IMR-90 (cell line): ENCODE measurements around the gene WWC1. TPM values are rescaled to one million over a fixed set of nuclear protein-coding genes. Genes with fewer than 3 reads are reported as not detected.

Source experiments
- ATAC-seq: fragments of 200-7000 bp; cut with Tn5 transposase; 2 replicates; pipeline ENCODE4 v1.9.1; 2020; ENCODE audit warnings: low read depth, mild to moderate bottlenecking, moderate library complexity
- BruUV-seq: library from RNA; stranded (reverse); fragments of 400-500 nt; replicated peaks from 2 replicates; lab custom pipeline; 2021; lab: Mats Ljungman, UMichigan
- CTCF ChIA-PET: fragments of 300-600 bp; formaldehyde crosslinking; extraction: SDS; loops from one replicate; lab custom pipeline; 2021; ENCODE audit warnings: antibody characterized with exemption; lab: Yijun Ruan, JAX
- POLR2A ChIA-PET: fragments of 300-600 bp; sonication (Branson Sonifier 250); formaldehyde crosslinking; loops from one replicate; lab custom pipeline; 2022; ENCODE audit warnings: antibody characterized with exemption; ENCODE audit not compliant: unreplicated experiment; lab: Charles Lee
- DNase-seq: peaks from one replicate; pipeline ENCODE4 v3.0.0; 2013
- H2AFZ ChIP-seq: replicated peaks from 2 replicates; pipeline ENCODE3; 2013; ENCODE audit warnings: low read length, mild to moderate bottlenecking; ENCODE audit not compliant: poor library complexity
- H2AK5ac ChIP-seq: 2 replicates; pipeline ENCODE4 v1.6.1; 2013; ENCODE audit warnings: low read depth, low read length, inconsistent platforms
- H2AK9ac ChIP-seq: replicated peaks from 2 replicates; pipeline ENCODE3; 2013; ENCODE audit warnings: mild to moderate bottlenecking, low read depth, low read length, moderate library complexity; ENCODE audit not compliant: poor library complexity
- H2BK120ac ChIP-seq: 2 replicates; pipeline ENCODE4 v1.6.1; 2013; ENCODE audit warnings: low read depth, low read length, inconsistent platforms
- H2BK15ac ChIP-seq: 3 replicates; pipeline ENCODE4 v1.6.1; 2013; ENCODE audit warnings: low read depth, low read length, inconsistent platforms
- H2BK20ac ChIP-seq: 2 replicates; pipeline ENCODE4 v1.6.1; 2013; ENCODE audit warnings: low read depth, mild to moderate bottlenecking, inconsistent platforms, low read length, moderate library complexity
- H2BK5ac ChIP-seq: 2 replicates; pipeline ENCODE4 v1.6.1; 2013; ENCODE audit warnings: mild to moderate bottlenecking, low read depth, low read length, inconsistent platforms; ENCODE audit not compliant: poor library complexity, severe bottlenecking
- H3K14ac ChIP-seq: replicated peaks from 2 replicates; pipeline ENCODE4 v1.6.1; 2013; ENCODE audit warnings: low read depth, low read length, inconsistent platforms
- H3K18ac ChIP-seq: 2 replicates; pipeline ENCODE4 v1.6.1; 2013; ENCODE audit warnings: low read depth, low read length, control low read depth
- H3K23ac ChIP-seq: 2 replicates; pipeline ENCODE4 v1.6.1; 2013; ENCODE audit warnings: low read depth, low read length, inconsistent platforms
- H3K27ac ChIP-seq: 2 replicates; pipeline ENCODE4 v1.5.1; 2013; ENCODE audit warnings: mild to moderate bottlenecking, control low read depth, low read length; ENCODE audit not compliant: insufficient read depth
- H3K27me3 ChIP-seq: 2 replicates; pipeline ENCODE4 v1.6.1; 2013; ENCODE audit warnings: low read length; ENCODE audit not compliant: control insufficient read depth, insufficient read depth
- H3K36me3 ChIP-seq: 2 replicates; pipeline ENCODE4 v1.6.1; 2013; ENCODE audit warnings: low read length, mixed read lengths; ENCODE audit not compliant: control insufficient read depth, insufficient read depth
- H3K4ac ChIP-seq: 2 replicates; pipeline ENCODE4 v1.6.1; 2013; ENCODE audit warnings: low read depth, low read length, inconsistent platforms
- H3K4me1 ChIP-seq: 2 replicates; pipeline ENCODE4 v1.6.1; 2013; ENCODE audit warnings: low read length, mixed read lengths; ENCODE audit not compliant: control insufficient read depth, insufficient read depth
- H3K4me2 ChIP-seq: 2 replicates; pipeline ENCODE4 v1.6.1; 2013; ENCODE audit warnings: low read depth, mild to moderate bottlenecking, control low read depth, low read length, moderate library complexity
- H3K4me3 ChIP-seq: 2 replicates; pipeline ENCODE4 v1.5.1; 2013; ENCODE audit warnings: low read depth, mild to moderate bottlenecking, control low read depth, low read length, moderate library complexity; ENCODE audit not compliant: insufficient read depth
- H3K56ac ChIP-seq: 2 replicates; pipeline ENCODE4 v1.6.1; 2013; ENCODE audit warnings: low read length, inconsistent platforms; ENCODE audit not compliant: insufficient read depth; ENCODE audit errors: extremely low read depth
- H3K79me1 ChIP-seq, 2 experiments: 2 replicates each; pipeline ENCODE4 v1.6.1; 2013; ENCODE audit warnings: low read length in 2 of 2, inconsistent platforms in 1 of 2, low read depth in 1 of 2
- H3K9ac ChIP-seq: 2 replicates; pipeline ENCODE4 v1.6.1; 2013; ENCODE audit warnings: low read depth, low read length, control low read depth
- H3K9me1 ChIP-seq: 2 replicates; pipeline ENCODE4 v1.6.1; 2013; ENCODE audit warnings: low read length, inconsistent platforms; ENCODE audit not compliant: insufficient read depth
- H3K9me3 ChIP-seq: 2 replicates; pipeline ENCODE4 v1.6.1; 2013; ENCODE audit warnings: low read length; ENCODE audit not compliant: control insufficient read depth, insufficient read depth
- H4K20me1 ChIP-seq: 2 replicates; pipeline ENCODE4 v1.6.1; 2013; ENCODE audit warnings: low read length, inconsistent platforms; ENCODE audit not compliant: insufficient read depth
- H4K5ac ChIP-seq: 2 replicates; pipeline ENCODE4 v1.6.1; 2013; ENCODE audit warnings: mild to moderate bottlenecking, low read depth, low read length, control low read depth
- H4K8ac ChIP-seq, 2 experiments: 2 replicates each; pipeline ENCODE4 v1.6.1; 2013; ENCODE audit warnings: low read depth in 2 of 2, low read length in 2 of 2, control low read depth in 1 of 2, inconsistent platforms in 1 of 2
- H4K91ac ChIP-seq: 2 replicates; pipeline ENCODE4 v1.6.1; 2013; ENCODE audit warnings: low read depth, low read length, inconsistent platforms; ENCODE audit not compliant: insufficient read depth
- BHLHE40 ChIP-seq: fragments of 150-350 bp; IDR thresholded peaks from 2 replicates; pipeline ENCODE4 v1.6.1; 2016; ENCODE audit warnings: mild to moderate bottlenecking, low read depth, low read length
- CEBPB ChIP-seq: IDR thresholded peaks from 2 replicates; pipeline ENCODE4 v1.6.1; 2012; ENCODE audit warnings: low read depth, low read length, improper control_type of control experiment
- CHD1 ChIP-seq: IDR thresholded peaks from 2 replicates; pipeline ENCODE4 v1.6.1; 2012; ENCODE audit warnings: low read depth, low read length, improper control_type of control experiment
- CTCF ChIP-seq: conservative IDR thresholded peaks from 2 replicates; pipeline ENCODE4 v1.5.1; 2012; ENCODE audit warnings: mild to moderate bottlenecking, low read depth, low read length, improper control_type of control experiment
- FOS ChIP-seq: fragments of 150-350 bp; IDR thresholded peaks from 2 replicates; pipeline ENCODE4 v1.6.1; 2016; ENCODE audit warnings: low read depth, low read length
- MAFK ChIP-seq: IDR thresholded peaks from 2 replicates; pipeline ENCODE4 v1.6.1; 2012; ENCODE audit warnings: low read depth, low read length, improper control_type of control experiment
- MAZ ChIP-seq: IDR thresholded peaks from 2 replicates; pipeline ENCODE4 v1.6.1; 2012; ENCODE audit warnings: low read depth, mild to moderate bottlenecking, low read length, improper control_type of control experiment, moderate library complexity, borderline replicate concordance
- MXI1 ChIP-seq: IDR thresholded peaks from 2 replicates; pipeline ENCODE4 v1.6.1; 2012; ENCODE audit warnings: low read depth, mild to moderate bottlenecking, low read length, moderate library complexity, borderline replicate concordance
- NFE2L2 ChIP-seq: fragments of 150-350 bp; IDR thresholded peaks from 2 replicates; pipeline ENCODE4 v1.6.1; 2016; ENCODE audit warnings: low read depth, mild to moderate bottlenecking, low read length
- POLR2A ChIP-seq: IDR thresholded peaks from 2 replicates; pipeline ENCODE4 v1.6.1; 2012; ENCODE audit warnings: mild to moderate bottlenecking, low read depth, low read length
- RAD21 ChIP-seq: IDR thresholded peaks from 2 replicates; pipeline ENCODE4 v1.6.1; 2012; ENCODE audit warnings: low read length, improper control_type of control experiment
- RCOR1 ChIP-seq: IDR thresholded peaks from 2 replicates; pipeline ENCODE4 v1.6.1; 2012; ENCODE audit warnings: mild to moderate bottlenecking, low read length, improper control_type of control experiment; ENCODE audit not compliant: insufficient replicate concordance
- RFX5 ChIP-seq: IDR thresholded peaks from 2 replicates; pipeline ENCODE4 v1.8.0; 2012; ENCODE audit warnings: low read depth, mild to moderate bottlenecking, low read length, moderate library complexity
- SMC3 ChIP-seq: fragments of 150-350 bp; IDR thresholded peaks from 2 replicates; pipeline ENCODE4 v1.6.1; 2016; ENCODE audit warnings: low read depth, mild to moderate bottlenecking, antibody characterized with exemption, low read length, moderate library complexity
- WGBS, 2 experiments: methylation state at CpG; one replicate each; pipeline versions ENCODE4 v1.1.5 to v1.1.7; 2013; ENCODE audit warnings: missing lambda C conversion rate in 2 of 2; ENCODE audit not compliant: insufficient read length in 1 of 2; ENCODE audit errors: extremely low coverage in 2 of 2; 5-methylcytosine and 5-hydroxymethylcytosine counted together
- dilution Hi-C: fragments of 300-500 bp; cut with HindIII; formaldehyde crosslinking; loops from one replicate; pipeline ENCODE4 v1.14.3; 2018; ENCODE audit warnings: low sequenced_read_pairs; ENCODE audit not compliant: unreplicated experiment
- in situ Hi-C: fragments of 300-500 bp; cut with MboI; formaldehyde crosslinking; loops from 3 replicates; pipeline ENCODE4 v1.14.3; 2019; ENCODE audit warnings: low sequenced_read_pairs, inconsistent platforms, mixed read lengths
- intact Hi-C: fragments of 100-400 bp; cut with micrococcal nuclease; formaldehyde crosslinking; loops from 2 replicates; pipeline ENCODE4 v1.10.0; 2022
- polyA plus RNA-seq, 3 experiments: library from polyadenylated mRNA; depleted of rRNA; stranded (reverse); fragments of >200 nt; gene quantifications; 2 replicates each; pipeline ENCODE4 v1.2.3, GENCODE V29; 2012; ENCODE audit warnings: low replicate concordance in 1 of 3
- total RNA-seq: library from RNA; depleted of rRNA; stranded (reverse); fragments of >200 nt; gene quantifications from 2 replicates; pipeline ENCODE4 v1.2.3, GENCODE V29; 2012
- TF ChIP-seq, protein P1 (sequence below): fragments of 150-350 bp; IDR thresholded peaks from 2 replicates; pipeline ENCODE4 v1.6.1; 2016; ENCODE audit warnings: low read depth, mild to moderate bottlenecking, low read length, moderate library complexity, borderline replicate concordance

Gene WWC1
- total and polyA plus RNA-seq, 2 of the 4 experiments (the other 2 are of a cell fraction): 9.1 to 10.3 TPM

DNA sequence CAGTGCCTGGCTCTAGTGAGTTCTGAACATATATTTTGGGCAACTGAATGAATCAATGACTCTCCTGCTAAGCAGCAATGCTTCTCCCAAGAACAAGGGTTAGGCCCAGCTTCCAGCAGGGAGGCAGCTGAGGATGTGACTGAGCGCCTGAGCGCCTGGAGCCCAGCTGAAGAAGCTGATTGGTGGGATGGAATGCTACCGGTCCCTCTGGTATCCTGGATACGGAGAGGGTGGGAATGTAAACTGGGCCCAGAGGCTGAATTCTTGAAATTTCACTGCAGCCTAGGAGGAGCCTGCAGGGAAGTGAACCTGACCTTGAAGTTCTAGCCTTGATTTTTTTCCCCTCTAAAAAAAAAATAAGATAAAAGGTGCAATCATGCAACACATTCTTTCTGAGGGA, 43.2 kb downstream of the WWC1 start:
- Histone ChIP-seq H4K20me1 (no peaks in the 10 kb centered on the region), H3K23ac (no peak overlapping the region; the same call in 1 of the 2 replicates), H2BK5ac (no peak overlapping the region), H3K14ac (no peak overlapping the region; the same call in 1 of the 2 replicates), H3K79me1 (peaks cover 21 to 22% of the 10 kb centered on the region in 2 experiments), H2AK5ac (no peak overlapping the region), H2BK120ac (peak overlapping the region; percentile 18; the same call in 1 of the 2 replicates), H3K27ac (no peak overlapping the region), H3K9me3 (no peaks in the 10 kb centered on the region), H3K4me2 (no peak overlapping the region), H3K4me3 (no peak overlapping the region), H3K4ac (peak overlapping the region; percentile 36; the same call in 1 of the 2 replicates), H2AK9ac (peak overlapping the region; percentile 18), H4K91ac (no peak overlapping the region), H2AFZ (peak overlapping the region; percentile 71), H2BK15ac (no peak overlapping the region), H3K27me3 (no peaks in the 10 kb centered on the region), H3K18ac (no peak overlapping the region), H3K36me3 (no peaks in the 10 kb centered on the region), H3K56ac (no peak overlapping the region), H4K8ac (peak overlapping the region in 1 of 2 experiments; percentile 26; a peak in 2 of 4 replicates), H4K5ac (no peak overlapping the region), H3K4me1 (peaks cover 8% of the 10 kb centered on the region), H2BK20ac (peak overlapping the region; percentile 41; the same call in 1 of the 2 replicates), H3K9me1 (peaks cover 4% of the 10 kb centered on the region), H3K9ac (no peak overlapping the region)
- BruUV-seq: no TSS peak
- in situ Hi-C loops (no loop called here), intact Hi-C loops (no loop called here), dilution Hi-C loops (no loop called here)
- TF ChIP-seq MAZ: no peak
- TF ChIP-seq RAD21: no peak
- TF ChIP-seq POLR2A: no peak
- TF ChIP-seq SMC3: no peak
- no peak for TF ChIP-seq CEBPB
- no peak for TF ChIP-seq MXI1
- no peak for TF ChIP-seq BHLHE40
- TF ChIP-seq MAFK: no peak
- no peak for TF ChIP-seq RFX5
- no peak for TF ChIP-seq NFE2L2
- no peak for TF ChIP-seq CTCF
- no peak for TF ChIP-seq RCOR1
- TF ChIP-seq FOS: no peak
- TF ChIP-seq, protein P1, sequence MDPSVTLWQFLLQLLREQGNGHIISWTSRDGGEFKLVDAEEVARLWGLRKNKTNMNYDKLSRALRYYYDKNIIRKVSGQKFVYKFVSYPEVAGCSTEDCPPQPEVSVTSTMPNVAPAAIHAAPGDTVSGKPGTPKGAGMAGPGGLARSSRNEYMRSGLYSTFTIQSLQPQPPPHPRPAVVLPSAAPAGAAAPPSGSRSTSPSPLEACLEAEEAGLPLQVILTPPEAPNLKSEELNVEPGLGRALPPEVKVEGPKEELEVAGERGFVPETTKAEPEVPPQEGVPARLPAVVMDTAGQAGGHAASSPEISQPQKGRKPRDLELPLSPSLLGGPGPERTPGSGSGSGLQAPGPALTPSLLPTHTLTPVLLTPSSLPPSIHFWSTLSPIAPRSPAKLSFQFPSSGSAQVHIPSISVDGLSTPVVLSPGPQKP: no peak
- no peak for TF ChIP-seq CHD1
- 20% methylated on average over 1 of the region's 4 CpGs; no CpG with 5 or more reads in 1 of the 2 experiments for WGBS, 2 experiments
- DNase-seq: peak; percentile 89
- peak; percentile 100 for ATAC-seq
- CTCF ChIA-PET: interaction anchor here (0.6 kb wide), 2 partner anchors 53 to 90 kb away, joined by 3 to 6 read pairs; no protein-coding TSS in a partner anchor
- POLR2A ChIA-PET: no interaction called here
